Activated CD4-positive, CD25-positive, alpha-beta regulatory T cell treated with anti-CD3 and anti-CD28 coated beads, Interleukin-2, amount 50 U/mL, for 24 hours (primary cell): ENCODE results near the gene KIF3C.
A peak's percentile ranks its signal among the peaks of the same experiment; 100 is the strongest.
"Not testable (repeated sequence)": the region's sequence is repeated elsewhere in the genome, so short reads cannot be mapped to it uniquely, and the experiment has no call there.

Experiments
- ATAC-seq, 2 donors: fragments of 150-1000 bp; cut with Tn5 transposase; one replicate each; pipeline ENCODE4 v1.10.0; 2021; ENCODE audit warnings: mild to moderate bottlenecking in 1 of 2, moderate library complexity in 1 of 2

The KIF3C gene

DNA sequence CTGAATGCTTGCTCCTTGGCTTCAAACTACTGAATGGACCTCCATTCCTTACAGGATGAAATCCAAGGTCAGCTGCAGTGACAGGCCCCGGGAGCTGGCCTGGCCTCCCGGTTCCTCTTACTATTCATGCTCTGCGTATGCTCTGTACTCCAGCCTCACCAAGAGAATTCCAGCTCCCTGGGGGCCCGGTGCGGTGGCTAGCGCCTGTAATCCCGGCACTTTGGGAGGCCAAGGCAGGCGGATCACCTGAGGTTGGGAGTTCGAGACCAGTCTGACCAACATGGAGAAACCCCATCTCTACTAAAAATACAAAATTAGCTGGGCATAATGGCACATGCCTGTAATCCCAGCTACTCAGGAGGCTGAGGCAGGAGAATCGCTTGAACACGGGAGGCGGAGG is 23.7 kb downstream of the KIF3C start:
- not testable (repeated sequence) for ATAC-seq

GRCh38 chr2:25957743-25958142 is 24.6 kb downstream of the KIF3C start:
- no peak for ATAC-seq

DNA sequence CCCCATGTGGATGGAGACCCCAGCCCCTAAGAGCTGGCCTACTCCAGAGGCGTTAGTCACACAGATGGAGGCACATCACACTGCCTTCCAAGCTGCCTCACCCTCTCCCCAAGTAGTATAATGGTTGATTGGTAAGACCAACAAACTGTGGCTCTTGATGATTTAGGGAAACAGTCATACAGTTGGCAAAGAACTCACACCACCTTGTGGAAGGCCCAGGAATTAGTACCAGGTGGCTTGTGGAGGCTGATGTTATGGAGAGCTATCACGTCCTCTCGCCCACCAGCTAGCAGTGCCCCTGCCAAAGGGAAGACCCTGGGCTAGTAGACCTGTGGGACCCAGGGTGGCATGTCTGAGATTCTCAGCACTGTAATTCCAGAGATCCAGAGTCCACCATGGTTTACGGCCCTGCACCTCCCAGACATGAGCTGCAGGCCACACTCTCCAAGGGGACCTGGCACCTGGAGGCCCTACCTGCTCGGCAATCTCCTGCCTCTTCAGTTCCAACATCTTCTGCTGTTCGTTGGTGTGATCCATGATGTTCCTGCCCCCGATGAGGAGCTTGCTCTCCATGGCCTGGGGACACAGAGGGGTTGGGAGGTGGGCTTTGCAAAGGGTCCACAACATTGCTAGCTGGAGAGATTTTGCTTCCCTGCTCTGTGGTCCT is 26.3 kb downstream of the KIF3C start:
- ATAC-seq: no peak

- ATAC-seq: no peak
Measured at GRCh38 chr2:25955036-25955435, 27.3 kb downstream of the KIF3C start.

- ATAC-seq: no peak
Measured at GRCh38 chr2:25954199-25954752, 28.0 kb downstream of the KIF3C start.

- ATAC-seq: peak; percentile 91 to 92
Measured at GRCh38 chr2:25951071-25951547, 31.2 kb downstream of the KIF3C start.

DNA sequence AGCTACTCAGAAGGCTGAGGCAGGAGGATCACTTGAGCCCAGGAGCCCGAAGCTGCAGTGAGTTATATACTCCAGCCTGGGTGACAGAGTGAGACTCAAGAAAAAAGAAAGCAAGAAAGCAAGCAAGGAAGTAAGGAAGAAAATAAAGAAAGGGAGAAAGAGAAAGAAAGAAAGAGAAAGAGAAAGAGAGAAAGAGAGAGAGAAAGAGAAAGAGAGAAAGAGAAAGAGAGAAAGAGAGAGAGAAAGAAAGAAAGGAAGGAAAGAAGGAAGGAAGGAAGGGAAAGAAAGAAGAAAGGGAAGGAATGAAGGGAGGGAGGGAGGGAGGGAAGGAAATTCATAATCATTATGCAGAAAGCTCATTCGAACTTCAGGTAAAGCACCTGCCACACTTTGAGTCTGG is 33.9 kb downstream of the KIF3C start:
- no peak for ATAC-seq

- ATAC-seq: no peak
Measured at GRCh38 chr2:25941042-25941441, 41.3 kb downstream of the KIF3C start.

GRCh38 chr2:25939257-25939668 is 43.0 kb downstream of the KIF3C start:
- ATAC-seq: no peak

- no peak for ATAC-seq
Measured at GRCh38 chr2:25938345-25938744, 44.0 kb downstream of the KIF3C start.

DNA sequence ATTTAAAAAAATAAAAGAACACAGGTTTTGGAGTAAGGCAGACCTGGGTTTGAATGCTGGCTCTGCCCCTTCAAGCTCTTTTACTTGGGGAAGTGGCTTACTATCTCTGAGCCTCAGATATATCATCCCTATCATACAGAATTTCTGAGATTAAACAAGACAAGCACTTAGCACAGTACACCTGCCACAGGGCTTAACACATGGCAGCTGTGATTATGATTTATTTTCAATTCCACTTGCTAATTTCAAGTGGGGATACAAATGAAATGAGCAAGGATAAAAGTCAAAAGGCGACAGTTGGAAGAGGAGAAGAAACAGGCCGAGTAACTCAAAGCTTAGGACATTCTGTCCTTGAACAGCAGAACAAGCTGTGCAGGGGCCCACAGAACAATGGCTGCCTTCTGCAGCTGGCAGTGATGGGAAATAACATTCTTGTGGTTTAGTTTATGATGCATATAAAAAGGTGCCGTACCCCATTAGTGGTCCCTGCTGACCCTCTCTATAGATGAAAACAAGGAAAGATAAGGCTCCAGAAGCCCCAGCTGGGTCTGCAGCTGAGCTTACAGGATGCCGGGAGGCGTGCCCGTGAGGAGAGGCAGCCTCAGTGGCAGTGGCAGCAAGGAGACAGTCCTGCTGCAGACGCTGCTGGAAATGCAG is 45.3 kb downstream of the KIF3C start:
- no peak for ATAC-seq

DNA sequence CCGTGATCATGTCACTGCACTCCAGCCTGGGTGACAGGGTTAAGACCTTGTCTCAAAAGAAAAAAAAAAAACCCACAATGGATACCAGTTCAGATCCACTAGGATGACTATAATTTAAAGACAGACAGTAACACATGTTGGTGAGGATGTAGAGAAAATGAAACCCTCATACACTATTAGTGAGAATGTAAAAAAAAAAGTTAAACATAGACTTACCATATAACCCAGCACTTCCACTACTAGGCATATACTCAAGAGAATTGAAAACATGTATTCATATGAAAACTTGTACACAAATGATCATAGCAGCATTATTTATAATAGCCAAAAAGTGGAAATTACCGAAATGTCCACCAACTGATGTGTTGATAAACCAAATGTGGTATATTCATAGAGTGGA is 48.7 kb downstream of the KIF3C start:
- ATAC-seq: no peak

DNA sequence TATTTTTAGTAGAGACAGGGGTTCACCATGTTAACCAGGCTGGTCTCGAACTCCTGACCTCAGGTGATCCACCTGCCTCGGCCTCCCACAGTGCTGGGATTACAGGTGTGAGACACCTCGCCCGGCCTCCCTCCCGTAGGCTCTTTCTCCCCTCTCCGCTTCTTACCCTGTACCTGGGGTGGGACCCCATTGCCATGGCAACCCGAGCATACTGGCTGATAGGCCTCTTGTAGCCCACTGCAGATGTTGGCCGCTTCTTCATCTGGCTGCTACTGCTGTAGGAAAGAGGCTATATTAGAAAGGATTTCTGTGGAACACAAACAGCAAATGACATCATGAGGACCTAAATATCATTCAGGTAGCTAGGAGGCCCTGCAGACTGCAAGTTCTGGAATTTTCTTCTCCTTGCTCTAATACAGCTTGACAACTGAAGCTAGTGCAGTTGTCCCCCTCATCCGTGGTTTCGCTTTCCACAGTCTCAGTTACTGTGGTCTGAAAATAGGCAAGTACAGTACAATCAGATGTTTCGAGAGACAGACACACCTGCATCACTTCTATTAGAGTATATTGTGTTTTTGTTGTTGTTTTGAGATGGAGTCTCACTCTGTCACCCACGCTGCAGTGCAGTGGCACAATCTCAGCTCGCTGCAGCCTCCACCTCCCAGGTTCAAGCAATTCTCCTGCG is 52.4 kb downstream of the KIF3C start:
- no peak for ATAC-seq

- no peak for ATAC-seq
Measured at GRCh38 chr2:25928668-25929067, 53.6 kb downstream of the KIF3C start.

GRCh38 chr2:25926984-25927756 is 55.1 kb downstream of the KIF3C start:
- no peak for ATAC-seq

DNA sequence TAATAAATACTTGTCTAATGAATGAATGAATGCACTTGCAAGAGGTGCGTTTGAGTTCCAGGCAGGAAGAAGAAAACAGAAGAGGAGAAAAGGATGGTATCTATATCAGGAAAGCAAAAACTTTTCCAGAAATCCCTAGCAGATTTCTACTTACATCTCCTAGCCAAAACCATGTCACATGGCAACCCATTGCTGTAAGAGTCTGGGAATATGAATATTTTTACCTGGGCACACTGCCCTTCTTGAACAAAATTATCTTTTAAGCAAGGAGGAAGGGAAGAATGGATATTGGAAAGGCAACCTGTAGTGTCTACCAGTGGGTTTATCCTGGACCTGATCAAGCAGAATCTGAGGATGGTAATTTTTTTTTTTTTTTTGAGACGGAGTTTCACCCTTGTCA is 59.8 kb downstream of the KIF3C start:
- no peak for ATAC-seq

- no peak for ATAC-seq
Measured at GRCh38 chr2:25920786-25921415, 61.4 kb downstream of the KIF3C start.

DNA sequence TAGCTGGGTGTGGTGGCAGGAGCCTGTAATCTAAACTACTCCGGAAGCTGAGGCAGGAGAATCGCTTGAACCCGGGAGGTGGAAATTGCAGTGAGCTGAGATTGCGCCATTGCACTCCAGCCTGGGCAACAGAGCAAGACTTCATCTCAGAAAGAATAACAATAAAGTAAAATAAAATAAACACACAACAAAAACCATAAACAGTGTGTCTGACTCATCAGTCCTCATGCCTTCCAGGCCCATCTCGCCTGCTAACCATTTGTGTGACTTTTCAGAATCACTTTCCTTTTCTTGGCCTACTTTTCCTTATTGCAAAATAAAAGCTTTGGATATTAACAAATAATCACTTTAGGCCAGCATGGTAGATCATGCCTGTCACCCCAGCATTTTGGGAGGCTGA is 62.0 kb downstream of the KIF3C start:
- no peak for ATAC-seq

GRCh38 chr2:25917832-25918231 is 64.5 kb downstream of the KIF3C start:
- ATAC-seq: no peak

DNA sequence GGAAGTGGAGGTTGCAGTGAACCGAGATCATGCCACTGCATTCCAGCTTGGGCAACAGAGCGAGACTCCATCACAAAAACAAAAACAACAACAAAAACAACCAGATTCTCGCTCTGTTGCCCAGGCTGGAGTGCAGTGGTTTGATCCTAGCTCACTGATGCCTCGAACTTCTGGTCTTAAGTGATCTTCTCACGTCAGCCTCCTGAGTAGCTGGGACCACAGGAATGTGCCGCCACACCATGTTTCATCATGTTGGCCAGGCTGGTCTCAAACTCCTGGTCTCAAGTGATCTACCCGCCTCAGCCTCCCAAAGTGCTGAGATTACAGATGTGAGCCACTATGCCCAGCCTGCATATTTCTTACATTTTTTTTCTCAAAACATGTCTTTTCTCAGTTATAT is 64.9 kb downstream of the KIF3C start:
- ATAC-seq: not testable (repeated sequence)

DNA sequence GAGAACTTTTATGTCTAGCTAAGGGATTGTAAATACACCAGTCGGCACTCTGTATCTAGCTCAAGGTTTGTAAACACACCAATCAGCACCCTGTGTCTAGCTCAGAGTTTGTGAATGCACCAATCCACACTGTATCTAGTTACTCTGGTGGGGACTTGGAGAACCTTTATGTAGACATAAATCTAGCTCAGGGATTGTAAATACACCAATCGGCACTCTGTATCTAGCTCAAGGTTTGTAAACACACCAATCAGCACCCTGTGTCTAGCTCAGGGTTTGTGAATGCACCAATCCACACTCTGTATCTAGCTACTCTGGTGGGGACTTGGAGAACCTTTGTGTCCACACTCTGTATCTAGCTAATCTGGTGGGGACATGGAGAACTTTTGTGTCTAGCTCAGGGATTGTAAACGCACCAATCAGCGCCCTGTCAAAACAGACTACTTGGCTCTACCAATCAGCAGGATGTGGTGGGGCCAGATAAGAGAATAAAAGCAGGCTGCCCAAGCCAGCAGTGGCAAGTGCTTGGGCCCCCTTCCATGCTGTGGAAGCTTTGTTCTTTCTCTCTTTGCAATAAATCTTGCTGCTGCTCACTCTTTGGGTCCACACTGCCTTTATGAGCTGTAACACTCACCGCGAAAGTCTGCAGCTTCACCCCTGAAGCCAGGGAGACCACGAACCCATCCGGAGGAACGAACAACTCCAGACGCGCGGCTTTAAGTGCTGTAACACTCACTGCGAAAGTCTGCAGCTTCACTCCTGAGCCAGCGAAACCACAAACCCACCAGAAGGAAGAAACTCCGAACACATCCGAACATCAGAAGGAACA is 66.1 kb downstream of the KIF3C start:
- not testable (repeated sequence) for ATAC-seq
